GM23338 (cell line): Measurements from ENCODE around the gene FOXL1. TPM values are rescaled to one million over a fixed set of nuclear protein-coding genes. Genes with fewer than 3 reads are reported as not detected.

Source experiments
- ATAC-seq: fragments of 200-7000 bp; cut with Tn5 transposase; 3 replicates; pipeline ENCODE4 v1.9.1; 2020
- DNase-seq: peaks from one replicate; pipeline ENCODE4 v3.0.0-alpha.2; 2015; ENCODE audit warnings: low spot score
- H2AFZ ChIP-seq: fragments of 200-600 bp; sonication (generic); 2 replicates; pipeline ENCODE4 v1.8.0; 2016; ENCODE audit warnings: antibody characterized with exemption, mild to moderate bottlenecking, moderate library complexity
- H3F3A ChIP-seq: fragments of 200-600 bp; sonication (generic); replicated peaks from 2 replicates; pipeline ENCODE4 v1.8.0; 2017; ENCODE audit warnings: antibody characterized with exemption, mixed run types, low read depth
- H3K27ac ChIP-seq: fragments of 200-600 bp; sonication (generic); 2 replicates; pipeline ENCODE4 v1.6.1; 2016; ENCODE audit warnings: low read depth
- H3K27me3 ChIP-seq: fragments of 200-600 bp; sonication (generic); 2 replicates; pipeline ENCODE4 v1.8.0; 2016; ENCODE audit warnings: mild to moderate bottlenecking, mixed run types, moderate library complexity; ENCODE audit not compliant: insufficient read depth
- H3K36me3 ChIP-seq: fragments of 200-600 bp; sonication (generic); 2 replicates; pipeline ENCODE4 v1.8.0; 2016; ENCODE audit warnings: mild to moderate bottlenecking; ENCODE audit not compliant: insufficient read depth
- H3K4me1 ChIP-seq: fragments of 200-600 bp; sonication (generic); 2 replicates; pipeline ENCODE4 v1.8.0; 2016; ENCODE audit warnings: mild to moderate bottlenecking, moderate library complexity; ENCODE audit not compliant: insufficient read depth
- H3K4me2 ChIP-seq: fragments of 200-600 bp; sonication (generic); 2 replicates; pipeline ENCODE4 v1.7.1; 2017; ENCODE audit warnings: mixed run types
- H3K4me3 ChIP-seq: fragments of 200-600 bp; sonication (generic); 2 replicates; pipeline ENCODE4 v1.6.1; 2016; ENCODE audit warnings: mixed run types
- H3K79me2 ChIP-seq: fragments of 200-600 bp; sonication (generic); replicated peaks from 2 replicates; pipeline ENCODE4 v1.8.0; 2017; ENCODE audit warnings: mild to moderate bottlenecking; ENCODE audit not compliant: insufficient read depth
- H3K9me2 ChIP-seq: fragments of 200-600 bp; sonication (generic); 2 replicates; pipeline ENCODE4 v1.8.0; 2017; ENCODE audit not compliant: insufficient read depth
- H4K20me1 ChIP-seq: fragments of 200-600 bp; sonication (generic); replicated peaks from 2 replicates; pipeline ENCODE4 v1.8.0; 2017; ENCODE audit warnings: mild to moderate bottlenecking; ENCODE audit not compliant: insufficient read depth
- H3K27ac Mint-ChIP-seq: 2 replicates; pipeline ENCODE4 v1.8.0; 2020; ENCODE audit warnings: inconsistent platforms, mild to moderate bottlenecking, moderate library complexity, mixed read lengths
- H3K27me3 Mint-ChIP-seq: 3 replicates; pipeline ENCODE4 v1.8.0; 2022; ENCODE audit warnings: low read depth, mild to moderate bottlenecking, moderate library complexity, mixed read lengths, inconsistent platforms; ENCODE audit not compliant: insufficient read depth, poor library complexity
- H3K36me3 Mint-ChIP-seq: 3 replicates; pipeline ENCODE4 v1.8.0; 2021; ENCODE audit warnings: low read depth, mild to moderate bottlenecking, inconsistent platforms, moderate library complexity, mixed read lengths
- H3K4me1 Mint-ChIP-seq: 3 replicates; pipeline ENCODE4 v1.8.0; 2020; ENCODE audit warnings: mild to moderate bottlenecking, inconsistent platforms, mixed read lengths
- H3K4me3 Mint-ChIP-seq: 3 replicates; pipeline ENCODE4 v1.8.0; 2021; ENCODE audit warnings: moderate library complexity, mild to moderate bottlenecking, inconsistent platforms, mixed read lengths
- H3K9me3 Mint-ChIP-seq: 3 replicates; pipeline ENCODE4 v1.8.0; 2020; ENCODE audit warnings: moderate library complexity, mild to moderate bottlenecking, inconsistent platforms, mixed read lengths
- CREB1 ChIP-seq: fragments of 250-450 bp; sonication (Bioruptor Pico); IDR thresholded peaks from 2 replicates; pipeline ENCODE4 v1.5.0; 2020; ENCODE audit warnings: low read depth, mild to moderate bottlenecking, moderate library complexity
- CTCF ChIP-seq, 2 experiments: fragments of 200-600 bp in 1 of 2; sonication (generic) in 1 of 2; conservative IDR thresholded peaks; 2 replicates each; pipeline versions ENCODE4 v1.5.1 to v1.6.1; 2016 to 2017; ENCODE audit warnings: antibody characterized with exemption in 2 of 2, low read depth in 2 of 2, mild to moderate bottlenecking in 2 of 2, moderate library complexity in 1 of 2
- ETS1 ChIP-seq: IDR thresholded peaks from 2 replicates; pipeline ENCODE4 v1.6.1; 2016; ENCODE audit warnings: antibody characterized with exemption
- EZH2 ChIP-seq: fragments of 200-600 bp; sonication (generic); IDR thresholded peaks from one replicate; pipeline ENCODE4 v1.8.0; 2017; ENCODE audit warnings: antibody characterized with exemption, mild to moderate bottlenecking, low read depth; ENCODE audit not compliant: unreplicated experiment
- EZH2phosphoT487 ChIP-seq: fragments of 200-600 bp; sonication (generic); IDR thresholded peaks from one replicate; pipeline ENCODE4 v1.8.1; 2018; ENCODE audit warnings: antibody characterized with exemption; ENCODE audit not compliant: unreplicated experiment
- JUNB ChIP-seq: IDR thresholded peaks from one replicate; pipeline ENCODE4 v1.6.1; 2016; ENCODE audit warnings: antibody characterized with exemption; ENCODE audit not compliant: unreplicated experiment
- NANOG ChIP-seq: IDR thresholded peaks from 2 replicates; pipeline ENCODE4 v1.6.1; 2016; ENCODE audit warnings: antibody characterized with exemption, borderline replicate concordance
- POLR2AphosphoS5 ChIP-seq: IDR thresholded peaks from 2 replicates; pipeline ENCODE4 v1.6.1; 2016; ENCODE audit warnings: antibody characterized with exemption, low read depth
- REST ChIP-seq: IDR thresholded peaks from one replicate; pipeline ENCODE4 v1.6.1; 2018; ENCODE audit warnings: antibody characterized with exemption; ENCODE audit not compliant: unreplicated experiment
- STAT1 ChIP-seq: IDR thresholded peaks from one replicate; pipeline ENCODE4 v1.6.1; 2016; ENCODE audit warnings: antibody characterized with exemption; ENCODE audit not compliant: unreplicated experiment
- ZNF114 ChIP-seq: fragments of 250-450 bp; sonication (Bioruptor Pico); IDR thresholded peaks from 2 replicates; pipeline ENCODE4 v1.5.0; 2020; ENCODE audit warnings: mild to moderate bottlenecking, moderate library complexity
- ZNF331 ChIP-seq: fragments of 250-450 bp; sonication (Bioruptor Pico); IDR thresholded peaks from 2 replicates; pipeline ENCODE4 v1.5.0; 2020; ENCODE audit warnings: low read depth, mild to moderate bottlenecking, moderate library complexity
- ZNF462 ChIP-seq: fragments of 250-450 bp; sonication (Bioruptor Pico); IDR thresholded peaks from 2 replicates; pipeline ENCODE4 v1.5.0; 2020; ENCODE audit warnings: mild to moderate bottlenecking, moderate library complexity
- polyA plus RNA-seq: library from polyadenylated mRNA; unstranded; fragments of >200 nt; fragmentation: Nextera tagmentation; extraction: Ambion mirVana; gene quantifications from 2 replicates; pipeline ENCODE4 v1.2.1, GENCODE V29; 2016
- total RNA-seq: library from RNA; depleted of rRNA; stranded (reverse); fragments of >200 nt; shearing (Covaris generic); gene quantifications from 2 replicates; pipeline ENCODE4 v1.2.3, GENCODE V29; 2014

Gene FOXL1
- total and polyA plus RNA-seq, 2 experiments from 2014 or later, result 0.31 TPM; not detected in 1

DNA sequence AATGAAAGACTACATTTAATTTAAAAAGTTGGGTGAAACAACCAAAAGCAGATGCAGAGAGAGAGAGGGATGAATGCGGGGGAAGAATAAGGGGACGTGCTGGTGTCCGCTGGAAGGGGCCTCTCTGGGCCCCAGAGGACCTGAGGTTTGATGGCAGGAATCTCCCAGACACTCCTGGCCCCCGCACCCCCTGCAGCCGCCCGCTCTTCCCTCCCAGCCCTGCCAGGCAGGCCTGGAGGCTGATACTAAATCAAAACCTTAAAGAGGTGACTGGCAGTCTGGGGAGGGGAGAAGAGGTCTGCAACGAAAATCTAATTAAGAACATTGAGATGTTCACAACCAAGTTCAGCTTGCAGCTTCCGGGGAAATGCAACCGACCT is 2.4 kb downstream of the FOXL1 start (continued):
- TF ChIP-seq JUNB (no peak), EZH2 (no peak)

DNA sequence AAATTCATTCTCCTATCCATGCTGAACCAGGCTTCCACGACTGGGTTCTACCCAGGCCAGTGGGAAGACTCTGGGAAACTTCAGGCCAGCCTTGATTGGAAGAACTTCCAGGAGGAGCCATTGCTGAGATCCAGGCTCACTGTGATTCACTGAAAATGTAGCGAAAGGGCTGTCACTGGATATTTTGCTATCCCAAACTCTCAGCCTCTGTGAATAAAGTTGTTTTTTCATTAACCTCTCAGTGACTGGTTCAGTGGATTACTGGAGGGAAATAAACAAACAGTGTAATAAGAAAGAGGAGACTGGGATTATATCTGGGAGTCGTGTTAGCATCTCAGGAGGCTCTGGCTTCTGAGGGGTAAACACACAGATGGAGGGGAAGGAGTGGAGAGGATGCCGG is 3.1 kb downstream of the FOXL1 start:
- ATAC-seq (no peak), DNase-seq (no peak)
- H3K4me1 Mint-ChIP-seq, result peaks cover 30% of the 10 kb centered on the region
- no peaks in the 10 kb centered on the region; the same call in 2 of the 3 replicates for H3K36me3 Mint-ChIP-seq
- H3K27me3 Mint-ChIP-seq, result peaks cover 52% of the 10 kb centered on the region
- Histone ChIP-seq H3F3A (peaks cover 7% of the 10 kb centered on the region), H3K4me3 (no peak overlapping the region), H3K4me2 (no peak overlapping the region), H3K9me2 (no peaks in the 10 kb centered on the region), H3K27ac (no peak overlapping the region), H3K27me3 (peaks cover 71% of the 10 kb centered on the region), H3K36me3 (no peaks in the 10 kb centered on the region), H3K4me1 (peaks cover 17% of the 10 kb centered on the region), H4K20me1 (peaks cover 3% of the 10 kb centered on the region; the same call in 1 of the 2 replicates), H3K79me2 (no peaks in the 10 kb centered on the region), H2AFZ (no peak overlapping the region)
- no peaks in the 10 kb centered on the region; the same call in 2 of the 3 replicates for H3K9me3 Mint-ChIP-seq
- H3K4me3 Mint-ChIP-seq, result no peak overlapping the region
- no peak overlapping the region for H3K27ac Mint-ChIP-seq
- no peak for TF ChIP-seq CREB1
- no peak for TF ChIP-seq EZH2phosphoT487
- TF ChIP-seq ZNF331, result no peak
- no peak for TF ChIP-seq STAT1
- no peak for TF ChIP-seq EZH2
- no peak for TF ChIP-seq ZNF462 (CRISPR knock-in tag)
- TF ChIP-seq CTCF (conservative IDR thresholded peaks at IDR 0.05; ENCODE audit: low read depth in 2 of 2), result no peak
- no peak for TF ChIP-seq ETS1
- no peak for TF ChIP-seq JUNB
- no peak for TF ChIP-seq ZNF114 (CRISPR knock-in tag)
- no peak for TF ChIP-seq POLR2AphosphoS5
- TF ChIP-seq NANOG, result no peak
- no peak for TF ChIP-seq REST
